Activated CD4-positive, alpha-beta memory T cell treated with anti-CD3 and anti-CD28 coated beads for 36 hours (primary cell): ENCODE results near the gene SMIM28. TPM values are rescaled to one million over a fixed set of nuclear protein-coding genes. Genes with fewer than 3 reads are reported as not detected.

Source experiments
- CTCF ChIA-PET: fragments of 350-600 bp; sonication (Branson Sonifier 250); formaldehyde crosslinking; loops from one replicate; lab custom pipeline; 2021; ENCODE audit warnings: antibody characterized with exemption, inconsistent platforms; lab: Charles Lee
- POLR2A ChIA-PET: fragments of 350-600 bp; sonication (Branson Sonifier 250); formaldehyde crosslinking; loops from one replicate; lab custom pipeline; 2021; ENCODE audit warnings: antibody characterized with exemption; lab: Charles Lee
- DNase-seq: peaks from one replicate; pipeline ENCODE4 v3.0.0-alpha.2; 2020
- H3K27ac Mint-ChIP-seq: one replicate; pipeline ENCODE4 v1.8.0; 2021; ENCODE audit warnings: mixed read lengths
- H3K27me3 Mint-ChIP-seq: one replicate; pipeline ENCODE4 v1.8.0; 2021; ENCODE audit warnings: mixed read lengths
- H3K36me3 Mint-ChIP-seq: one replicate; pipeline ENCODE4 v1.8.0; 2021; ENCODE audit warnings: mixed read lengths
- H3K4me1 Mint-ChIP-seq: one replicate; pipeline ENCODE4 v1.8.0; 2021; ENCODE audit warnings: low read depth, mixed read lengths
- H3K4me3 Mint-ChIP-seq: one replicate; pipeline ENCODE4 v1.8.0; 2021; ENCODE audit warnings: mild to moderate bottlenecking, mixed read lengths
- H3K9me3 Mint-ChIP-seq: one replicate; pipeline ENCODE4 v1.8.0; 2021; ENCODE audit warnings: mixed read lengths
- intact Hi-C: fragments of 100-400 bp; cut with micrococcal nuclease; formaldehyde crosslinking; loops from one replicate; pipeline ENCODE4 v1.15.1; 2023
- total RNA-seq, 2 experiments: library from RNA; stranded (reverse); gene quantifications; one replicate each; pipeline ENCODE4 v1.2.3, GENCODE V29; 2021

SMIM28 gene
- total RNA-seq, 2 experiments from 2014 or later: not detected

- no peaks in the 10 kb centered on the region for H3K27me3 Mint-ChIP-seq
- H3K27ac Mint-ChIP-seq: no peak overlapping the region
- DNase-seq: no peak
- no peaks in the 10 kb centered on the region for H3K36me3 Mint-ChIP-seq
- no peaks in the 10 kb centered on the region for H3K9me3 Mint-ChIP-seq
- ChIA-PET CTCF (interaction anchor here (0.9 to 7.2 kb wide), 8 partner anchors 29 to 311 kb away, joined by 3 to 123 read pairs (median 12); no protein-coding TSS in a partner anchor), POLR2A (no interaction called here)
- no peak overlapping the region for H3K4me3 Mint-ChIP-seq
- H3K4me1 Mint-ChIP-seq: peaks cover 8% of the 10 kb centered on the region
- intact Hi-C loops: loop anchor here (5.0 kb wide), 1 partner anchor 41 kb away; no protein-coding TSS in a partner anchor
These were observed 48.9 kb downstream of the SMIM28 start for GRCh38 chr6:138426500-138427123.

GRCh38 chr6:138427701-138428100, 50.0 kb downstream of the SMIM28 start:
- no peaks in the 10 kb centered on the region for H3K9me3 Mint-ChIP-seq
- no peaks in the 10 kb centered on the region for H3K27me3 Mint-ChIP-seq
- no peak overlapping the region for H3K27ac Mint-ChIP-seq
- peaks cover 6% of the 10 kb centered on the region for H3K4me1 Mint-ChIP-seq
- intact Hi-C loops: loop anchor here (2.0 to 5.0 kb wide), 3 partner anchors 40 to 311 kb away; no protein-coding TSS in a partner anchor
- H3K4me3 Mint-ChIP-seq: no peak overlapping the region
- DNase-seq: no peak
- no peaks in the 10 kb centered on the region for H3K36me3 Mint-ChIP-seq
- ChIA-PET CTCF (interaction anchor here (0.8 to 7.2 kb wide), 12 partner anchors 9 to 339 kb away, joined by 3 to 123 read pairs (median 5); no protein-coding TSS in a partner anchor), POLR2A (no interaction called here)

- DNase-seq: no peak
- intact Hi-C loops: loop anchor here (1.0 to 5.0 kb wide), 5 partner anchors 38 to 312 kb away; no protein-coding TSS in a partner anchor
- Mint-ChIP-seq H3K4me3 (no peak overlapping the region), H3K36me3 (no peaks in the 10 kb centered on the region), H3K4me1 (no peaks in the 10 kb centered on the region), H3K27me3 (no peaks in the 10 kb centered on the region), H3K9me3 (no peaks in the 10 kb centered on the region), H3K27ac (no peak overlapping the region)
- ChIA-PET POLR2A (no interaction called here), CTCF (interaction anchor here (0.6 to 7.2 kb wide), 18 partner anchors 11 to 545 kb away, joined by 3 to 123 read pairs (median 4); no protein-coding TSS in a partner anchor)
These were observed 51.4 kb downstream of the SMIM28 start for GRCh38 chr6:138428944-138429598.

GRCh38 chr6:138429761-138430160, 52.1 kb downstream of the SMIM28 start:
- Mint-ChIP-seq H3K4me3 (no peak overlapping the region), H3K27ac (no peak overlapping the region), H3K27me3 (no peaks in the 10 kb centered on the region), H3K36me3 (no peaks in the 10 kb centered on the region), H3K4me1 (no peaks in the 10 kb centered on the region), H3K9me3 (no peaks in the 10 kb centered on the region)
- ChIA-PET POLR2A (no interaction called here), CTCF (interaction anchor here (0.6 to 7.2 kb wide), 17 partner anchors 12 to 337 kb away, joined by 3 to 123 read pairs (median 5); no protein-coding TSS in a partner anchor)
- intact Hi-C loops: loop anchor here (1.0 to 5.0 kb wide), 5 partner anchors 38 to 313 kb away; no protein-coding TSS in a partner anchor
- no peak for DNase-seq

- Mint-ChIP-seq H3K4me3 (no peak overlapping the region), H3K36me3 (no peaks in the 10 kb centered on the region), H3K9me3 (no peaks in the 10 kb centered on the region), H3K27ac (no peak overlapping the region), H3K27me3 (no peaks in the 10 kb centered on the region), H3K4me1 (no peaks in the 10 kb centered on the region)
- ChIA-PET POLR2A (no interaction called here), CTCF (interaction anchor here (0.6 to 7.2 kb wide), 14 partner anchors 16 to 336 kb away, joined by 3 to 123 read pairs (median 6); no protein-coding TSS in a partner anchor)
- intact Hi-C loops: no loop called here
- no peak for DNase-seq
These were observed 52.8 kb downstream of the SMIM28 start for GRCh38 chr6:138430361-138431145.

- Mint-ChIP-seq H3K36me3 (no peaks in the 10 kb centered on the region), H3K4me3 (no peak overlapping the region), H3K27me3 (no peaks in the 10 kb centered on the region), H3K9me3 (no peaks in the 10 kb centered on the region), H3K27ac (no peak overlapping the region), H3K4me1 (no peaks in the 10 kb centered on the region)
- DNase-seq: no peak
- ChIA-PET CTCF (interaction anchor here (0.5 to 7.2 kb wide), 5 partner anchors 15 to 318 kb away, joined by 3 to 123 read pairs (median 40); no protein-coding TSS in a partner anchor), POLR2A (no interaction called here)
- intact Hi-C loops: no loop called here
These were observed 53.8 kb downstream of the SMIM28 start for GRCh38 chr6:138431256-138432062.

- H3K4me1 Mint-ChIP-seq: no peaks in the 10 kb centered on the region
- CTCF ChIA-PET: interaction anchor here (0.5 to 7.2 kb wide), 3 partner anchors 15 to 319 kb away, joined by 3 to 123 read pairs (median 4); no protein-coding TSS in a partner anchor
These were observed 54.3 kb downstream of the SMIM28 start for GRCh38 chr6:138432063-138432356.

More at GRCh38 chr6:138432063-138432356, 54.3 kb downstream of the SMIM28 start:
- DNase-seq: no peak
- no peaks in the 10 kb centered on the region for H3K27me3 Mint-ChIP-seq
- POLR2A ChIA-PET: no interaction called here
- intact Hi-C loops: no loop called here
- H3K36me3 Mint-ChIP-seq: no peaks in the 10 kb centered on the region
- H3K9me3 Mint-ChIP-seq: no peaks in the 10 kb centered on the region
- H3K27ac Mint-ChIP-seq: no peak overlapping the region
- no peak overlapping the region for H3K4me3 Mint-ChIP-seq

Other genes with a start within 250 kb of the SMIM28 start
- gene ARFGEF3, start 216.0 kb upstream of the SMIM28 start, total RNA-seq: under 1 TPM; 0.71 to 0.85 TPM
- not detected for gene PBOV1, start 159.4 kb upstream of the SMIM28 start, total RNA-seq
- 10 to 100 TPM; 49.5 to 49.6 TPM for gene HEBP2, start 26.3 kb downstream of the SMIM28 start, total RNA-seq
- under 1 TPM; 0.53 to 0.95 TPM for gene NHSL1, start 121.6 kb downstream of the SMIM28 start, total RNA-seq